ENCODE measurements around the gene ATP8B4.

ATP8B4 gene

GRCh38 chr15:49918121-49918520 is 200.9 kb downstream of the ATP8B4 start:
- DNase-seq, result no peak

GRCh38 chr15:49916998-49917397 is 202.0 kb downstream of the ATP8B4 start:
- no peak for DNase-seq

GRCh38 chr15:49915822-49916221 is 203.2 kb downstream of the ATP8B4 start:
- DNase-seq, result no peak

GRCh38 chr15:49908933-49909295 is 210.1 kb downstream of the ATP8B4 start:
- DNase-seq, result no peak

- no peak for DNase-seq
These were observed 210.6 kb downstream of the ATP8B4 start for GRCh38 chr15:49908236-49908932.

GRCh38 chr15:49906966-49907365 is 212.1 kb downstream of the ATP8B4 start:
- DNase-seq, result no peak

- DNase-seq, result no peak
These were observed 213.8 kb downstream of the ATP8B4 start for GRCh38 chr15:49905221-49905620.

GRCh38 chr15:49904296-49904695 is 214.7 kb downstream of the ATP8B4 start:
- DNase-seq, result no peak

GRCh38 chr15:49902685-49903501 is 216.1 kb downstream of the ATP8B4 start:
- no peak for DNase-seq

GRCh38 chr15:49901996-49902684 is 216.9 kb downstream of the ATP8B4 start:
- no peak for DNase-seq

- DNase-seq, result no peak
These were observed 217.7 kb downstream of the ATP8B4 start for GRCh38 chr15:49901321-49901720.

GRCh38 chr15:49900903-49901235 is 218.2 kb downstream of the ATP8B4 start:
- no peak for DNase-seq

GRCh38 chr15:49900006-49900902 is 218.8 kb downstream of the ATP8B4 start:
- DNase-seq, result no peak

GRCh38 chr15:49898575-49899283 is 220.3 kb downstream of the ATP8B4 start:
- DNase-seq, result no peak

- DNase-seq, result no peak
These were observed 220.9 kb downstream of the ATP8B4 start for GRCh38 chr15:49898097-49898496.

- DNase-seq, result no peak
These were observed 223.4 kb downstream of the ATP8B4 start for GRCh38 chr15:49895347-49896223.

GRCh38 chr15:49890689-49891088 is 228.3 kb downstream of the ATP8B4 start:
- DNase-seq, result no peak

GRCh38 chr15:49889536-49889935 is 229.5 kb downstream of the ATP8B4 start:
- no peak for DNase-seq

GRCh38 chr15:49888734-49889133 is 230.3 kb downstream of the ATP8B4 start:
- DNase-seq, result no peak

- no peak for DNase-seq
These were observed 230.7 kb downstream of the ATP8B4 start for GRCh38 chr15:49888323-49888693.

GRCh38 chr15:49887659-49888322 is 231.2 kb downstream of the ATP8B4 start:
- no peak for DNase-seq

Data from DMS153 (cell line).